C4-2B (cell line): ENCODE measurements around the gene PRSS38.

ENCODE experiments used
- H3K27ac ChIP-seq: fragments of 450-650 bp; 2 replicates; pipeline ENCODE4 v1.5.1; 2017
- ZFX ChIP-seq: fragments of 450-650 bp; IDR thresholded peaks from 2 replicates; pipeline ENCODE4 v1.6.1; 2017
- TF ChIP-seq, protein P1 (sequence below): fragments of 450-650 bp; conservative IDR thresholded peaks from 2 replicates; pipeline ENCODE4 v1.5.1; 2017; ENCODE audit warnings: mild to moderate bottlenecking

PRSS38 gene

DNA sequence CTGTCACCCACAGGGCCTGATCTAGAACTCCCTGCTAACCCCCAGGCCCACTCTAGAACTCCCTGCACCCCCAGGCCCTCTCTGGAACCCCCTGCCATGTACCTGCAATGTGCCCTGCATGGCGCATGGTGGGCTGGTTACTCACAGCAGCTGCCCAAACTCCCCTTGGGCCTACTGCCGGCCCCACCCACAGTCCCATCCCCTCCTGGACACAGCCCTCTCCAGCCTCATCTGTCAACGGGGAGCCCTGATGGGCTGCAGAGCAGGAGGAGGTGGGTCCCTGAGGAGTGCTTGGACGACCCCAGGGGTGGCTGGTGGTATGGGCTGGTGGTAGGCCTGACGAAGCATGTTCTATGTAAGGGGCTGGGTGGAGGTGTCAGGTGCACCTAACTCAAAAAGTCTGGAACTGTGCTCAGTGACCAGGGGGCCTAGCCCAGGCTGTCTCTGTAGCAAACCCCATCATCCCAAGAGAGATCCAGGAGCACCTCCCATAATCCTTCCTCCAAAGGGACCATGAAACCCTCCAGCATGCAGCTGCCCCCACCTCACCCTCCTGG is 19.0 kb upstream of the PRSS38 start:
- no peak for TF ChIP-seq ZFX
- TF ChIP-seq, protein P1, sequence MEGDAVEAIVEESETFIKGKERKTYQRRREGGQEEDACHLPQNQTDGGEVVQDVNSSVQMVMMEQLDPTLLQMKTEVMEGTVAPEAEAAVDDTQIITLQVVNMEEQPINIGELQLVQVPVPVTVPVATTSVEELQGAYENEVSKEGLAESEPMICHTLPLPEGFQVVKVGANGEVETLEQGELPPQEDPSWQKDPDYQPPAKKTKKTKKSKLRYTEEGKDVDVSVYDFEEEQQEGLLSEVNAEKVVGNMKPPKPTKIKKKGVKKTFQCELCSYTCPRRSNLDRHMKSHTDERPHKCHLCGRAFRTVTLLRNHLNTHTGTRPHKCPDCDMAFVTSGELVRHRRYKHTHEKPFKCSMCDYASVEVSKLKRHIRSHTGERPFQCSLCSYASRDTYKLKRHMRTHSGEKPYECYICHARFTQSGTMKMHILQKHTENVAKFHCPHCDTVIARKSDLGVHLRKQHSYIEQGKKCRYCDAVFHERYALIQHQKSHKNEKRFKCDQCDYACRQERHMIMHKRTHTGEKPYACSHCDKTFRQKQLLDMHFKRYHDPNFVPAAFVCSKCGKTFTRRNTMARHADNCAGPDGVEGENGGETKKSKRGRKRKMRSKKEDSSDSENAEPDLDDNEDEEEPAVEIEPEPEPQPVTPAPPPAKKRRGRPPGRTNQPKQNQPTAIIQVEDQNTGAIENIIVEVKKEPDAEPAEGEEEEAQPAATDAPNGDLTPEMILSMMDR, result no peak
- no peak overlapping the region for H3K27ac ChIP-seq

DNA sequence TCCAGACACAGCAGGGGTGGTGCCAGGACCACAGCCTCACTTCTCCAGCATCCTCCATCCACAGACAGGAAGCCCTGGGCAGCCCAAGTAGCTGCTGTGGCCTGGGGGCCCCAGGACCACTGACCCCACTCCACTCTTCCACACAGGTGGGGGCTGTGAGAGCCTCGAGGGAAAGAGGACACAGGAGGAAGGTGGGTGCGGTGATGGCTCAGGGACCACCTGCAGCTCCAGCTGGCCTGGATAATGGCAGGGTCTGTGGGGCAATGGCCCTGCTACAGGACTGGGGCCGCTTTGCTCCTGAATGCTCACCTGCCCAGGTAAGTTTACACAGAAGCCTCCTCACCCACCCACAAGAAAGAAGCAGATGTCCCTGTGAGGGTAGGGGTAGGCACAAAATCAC is 18.3 kb upstream of the PRSS38 start:
- no peak overlapping the region for H3K27ac ChIP-seq
- TF ChIP-seq ZFX, result no peak
- TF ChIP-seq, protein P1, result no peak

DNA sequence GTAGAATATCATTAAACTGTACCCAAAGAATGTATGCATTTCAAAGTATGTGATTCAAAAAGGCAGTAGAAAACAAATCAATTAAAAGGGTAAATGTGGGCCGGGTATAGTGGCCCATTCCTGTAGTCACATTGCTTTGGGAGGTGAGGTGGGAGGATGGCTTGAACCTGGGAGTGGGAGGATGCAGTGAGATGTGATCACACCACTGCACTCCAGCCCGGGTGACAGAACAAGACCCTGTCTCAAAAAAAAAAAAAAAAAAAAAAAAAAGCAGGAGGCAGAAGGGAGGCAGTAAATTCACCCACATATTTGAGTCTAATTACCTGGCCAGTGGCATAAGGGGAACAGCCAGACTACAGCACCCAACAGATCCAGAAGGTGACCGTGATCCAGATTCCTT is 17.9 kb upstream of the PRSS38 start:
- H3K27ac ChIP-seq, result no peak overlapping the region
- TF ChIP-seq, protein P1, result no peak
- no peak for TF ChIP-seq ZFX

DNA sequence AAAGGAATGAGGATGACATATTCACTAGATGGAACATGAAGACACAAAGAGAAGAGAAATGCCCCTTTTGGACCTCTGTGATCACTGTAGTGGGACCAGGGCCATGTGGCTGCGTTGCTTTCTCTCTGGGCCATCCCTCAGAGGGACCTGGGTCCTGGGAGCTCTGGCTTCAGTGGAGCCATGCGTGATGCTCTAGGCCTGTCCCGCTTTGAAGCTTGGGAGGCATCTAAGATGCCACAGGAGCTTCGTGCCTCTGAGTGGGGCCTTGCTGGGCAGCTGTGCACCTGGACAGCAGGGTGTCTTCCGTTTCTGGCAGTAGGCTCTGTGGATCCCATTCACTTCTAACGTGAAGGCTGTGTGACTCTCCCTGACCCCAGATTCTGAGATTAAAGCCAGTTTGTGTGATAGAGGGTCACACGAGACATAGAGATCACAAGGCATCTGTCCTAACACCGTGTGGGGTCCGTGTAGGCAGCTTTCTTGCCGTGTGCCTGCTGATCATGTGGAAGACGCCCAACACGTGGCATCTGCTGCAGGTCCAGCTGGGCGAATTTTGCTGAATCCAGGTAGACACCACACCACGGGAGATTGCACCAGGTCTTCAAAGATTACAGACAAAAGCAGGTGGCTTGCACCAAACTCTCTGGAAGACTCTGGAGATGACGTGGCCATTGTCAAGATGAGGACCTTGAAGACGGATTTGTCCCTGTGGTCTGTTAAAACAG is 17.2 kb upstream of the PRSS38 start:
- TF ChIP-seq, protein P1, result no peak
- no peak for TF ChIP-seq ZFX
- no peak overlapping the region for H3K27ac ChIP-seq

DNA sequence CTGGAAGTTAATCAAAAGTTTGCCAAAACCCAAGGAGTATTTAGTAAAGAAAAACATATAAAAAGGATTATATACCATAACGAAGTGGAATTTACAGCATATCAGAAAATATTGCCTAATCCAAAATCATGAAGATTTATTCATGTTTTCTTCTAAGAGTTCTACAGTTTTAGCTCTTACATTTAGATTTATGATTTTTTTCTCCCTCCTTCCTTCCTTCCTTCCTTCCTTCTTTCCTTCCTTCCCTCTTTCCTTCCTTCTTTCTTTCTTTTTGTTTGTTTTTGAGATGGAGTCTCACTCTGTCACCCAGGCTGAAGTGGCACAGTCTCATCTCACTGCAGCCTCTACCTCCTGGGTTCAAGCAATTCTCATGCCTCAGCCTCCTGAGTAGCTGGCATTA is 15.7 kb upstream of the PRSS38 start:
- TF ChIP-seq ZFX, result no peak
- TF ChIP-seq, protein P1, result no peak

DNA sequence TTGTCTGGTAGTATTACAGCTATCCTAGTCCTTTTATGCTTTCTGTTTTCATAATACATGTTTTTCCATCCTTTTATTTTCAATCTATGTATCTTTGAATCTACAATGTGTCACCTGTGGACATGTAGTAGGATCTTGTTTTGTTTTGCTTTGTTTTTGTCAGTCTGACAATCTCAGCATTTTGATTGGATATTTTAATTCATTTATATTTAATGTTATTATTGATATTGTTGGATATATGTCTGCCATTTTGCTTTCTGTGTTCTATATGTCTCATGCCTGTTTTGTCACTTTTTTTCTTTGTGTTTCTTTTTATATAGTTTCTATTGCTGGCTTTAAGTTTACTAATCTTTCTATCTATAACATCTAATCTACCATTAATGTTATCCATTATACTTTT is 11.5 kb upstream of the PRSS38 start:
- TF ChIP-seq ZFX, result no peak
- TF ChIP-seq, protein P1, result no peak
- H3K27ac ChIP-seq, result no peak overlapping the region

More for the DNA sequence above, 15.7 kb upstream of the PRSS38 start:
- H3K27ac ChIP-seq, result no peak overlapping the region

DNA sequence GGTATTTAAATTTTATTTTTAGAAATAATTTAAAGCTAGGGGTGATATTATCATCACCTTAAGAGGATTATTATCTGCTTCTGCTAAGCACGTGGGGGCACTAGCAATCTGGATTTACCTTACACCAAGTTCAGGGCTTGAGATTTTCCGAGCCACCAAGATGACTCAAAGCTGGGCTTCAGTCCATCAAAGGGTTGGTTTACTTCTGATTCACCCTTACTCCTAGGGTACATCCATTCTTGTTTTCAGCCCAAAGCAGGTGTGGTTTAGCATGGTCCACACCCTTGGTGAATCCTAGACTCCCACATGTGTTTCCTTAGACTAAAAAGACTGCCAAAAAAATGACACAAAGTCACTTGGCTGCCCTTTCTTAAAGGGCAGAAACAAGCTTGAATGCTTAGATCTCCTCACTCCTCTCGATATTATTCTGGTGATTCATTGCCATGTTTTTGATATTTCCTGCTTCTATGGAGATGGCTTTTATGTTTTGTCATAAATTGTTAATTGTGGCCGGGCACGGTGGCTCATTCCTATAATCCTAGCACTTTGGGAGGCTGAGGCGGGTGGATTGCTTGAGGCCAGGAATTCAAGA is 9.8 kb upstream of the PRSS38 start:
- H3K27ac ChIP-seq, result no peak overlapping the region
- TF ChIP-seq, protein P1, result no peak
- TF ChIP-seq ZFX, result no peak
